ENCODE data around the gene YBX3. TPM values are rescaled to one million over a fixed set of nuclear protein-coding genes. Genes with fewer than 3 reads are reported as not detected.

The YBX3 gene
- total and polyA plus RNA-seq, 2 of the 13 experiments (the other 11 are each of a cell fraction or from before 2014, with no cell fraction given) = 77.5 to 99.6 TPM

GRCh38 chr12:10753059-10753458, 29.9 kb upstream of the YBX3 start:
- no peak overlapping the region for H3K4me3 ChIP-seq (replicated peaks in 1 of 3; ENCODE audit: insufficient read depth in 1 of 3, low read depth in 2 of 3, low read length in 3 of 3)
- in situ Hi-C loops (cut with HindIII; ENCODE audit: extremely low pct_ligation_motif_present, low pct_unique_long_range_greater_than_20kb) (no loop called here), intact Hi-C loops (cut with micrococcal nuclease; ENCODE audit: unreplicated experiment) (no loop called here)
- H2AFZ ChIP-seq (ENCODE audit: low read length) = no peak overlapping the region
- no peak for FAIRE-seq
- peaks cover 13% of the 10 kb centered on the region; the same call in 1 of the 2 replicates for H3K4me1 ChIP-seq (ENCODE audit: insufficient read depth, low read length)
- H3K27me3 ChIP-seq (ENCODE audit: control insufficient read depth in 1 of 2, insufficient read depth in 2 of 2, low read length in 2 of 2) = no peaks in the 10 kb centered on the region
- no peak overlapping the region for H3K9ac ChIP-seq (ENCODE audit: insufficient read depth, low read depth, low read length)
- POLR2A ChIA-PET = no interaction called here
- no peaks in the 10 kb centered on the region for H3K36me3 ChIP-seq (replicated peaks in 1 of 2; ENCODE audit: control insufficient read depth in 1 of 2, insufficient read depth in 2 of 2, low read length in 2 of 2)
- H3K79me2 ChIP-seq (ENCODE audit: insufficient read depth, low read length) = no peaks in the 10 kb centered on the region
- no peaks in the 10 kb centered on the region for H4K20me1 ChIP-seq (ENCODE audit: insufficient read depth, low read length)
- no peak for DNase-seq (ENCODE audit: low spot score)
- 3% methylated on average over 4 of the region's 4 CpGs for WGBS (ENCODE audit: low lambda C conversion rate)
- H3K27ac ChIP-seq (ENCODE audit: extremely low read length, insufficient read depth, low read length) = no peak overlapping the region
- no peak for ATAC-seq
- CTCF ChIA-PET (ENCODE audit: low intra/inter-chr PET ratio, low total read pairs) = no interaction called here
- BruUV-seq (replicated peaks) = no TSS peak
- H3K4me2 ChIP-seq (ENCODE audit: low read depth, low read length) = no peak overlapping the region
- TF ChIP-seq, protein P1, sequence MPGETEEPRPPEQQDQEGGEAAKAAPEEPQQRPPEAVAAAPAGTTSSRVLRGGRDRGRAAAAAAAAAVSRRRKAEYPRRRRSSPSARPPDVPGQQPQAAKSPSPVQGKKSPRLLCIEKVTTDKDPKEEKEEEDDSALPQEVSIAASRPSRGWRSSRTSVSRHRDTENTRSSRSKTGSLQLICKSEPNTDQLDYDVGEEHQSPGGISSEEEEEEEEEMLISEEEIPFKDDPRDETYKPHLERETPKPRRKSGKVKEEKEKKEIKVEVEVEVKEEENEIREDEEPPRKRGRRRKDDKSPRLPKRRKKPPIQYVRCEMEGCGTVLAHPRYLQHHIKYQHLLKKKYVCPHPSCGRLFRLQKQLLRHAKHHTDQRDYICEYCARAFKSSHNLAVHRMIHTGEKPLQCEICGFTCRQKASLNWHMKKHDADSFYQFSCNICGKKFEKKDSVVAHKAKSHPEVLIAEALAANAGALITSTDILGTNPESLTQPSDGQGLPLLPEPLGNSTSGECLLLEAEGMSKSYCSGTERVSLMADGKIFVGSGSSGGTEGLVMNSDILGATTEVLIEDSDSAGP (CRISPR knock-in tag; IDR thresholded peaks at IDR 0.05; ENCODE audit: borderline replicate concordance) = no peak
- TF ChIP-seq NKX3-1 (CRISPR knock-in tag; IDR thresholded peaks at IDR 0.05) (no peak), MAFK (conservative IDR thresholded peaks at IDR 0.05 in 1 of 2, IDR thresholded peaks at IDR 0.05 in 1 of 2; ENCODE audit: low read length in 2 of 2) (peak; percentile 24 to 26; a peak in 2 of 4 replicates), ZNF333 (CRISPR knock-in tag; IDR thresholded peaks at IDR 0.05; ENCODE audit: borderline replicate concordance) (no peak), IRF9 (CRISPR knock-in tag; IDR thresholded peaks at IDR 0.05; ENCODE audit: borderline replicate concordance) (no peak)
- TF ChIP-seq, protein P2, sequence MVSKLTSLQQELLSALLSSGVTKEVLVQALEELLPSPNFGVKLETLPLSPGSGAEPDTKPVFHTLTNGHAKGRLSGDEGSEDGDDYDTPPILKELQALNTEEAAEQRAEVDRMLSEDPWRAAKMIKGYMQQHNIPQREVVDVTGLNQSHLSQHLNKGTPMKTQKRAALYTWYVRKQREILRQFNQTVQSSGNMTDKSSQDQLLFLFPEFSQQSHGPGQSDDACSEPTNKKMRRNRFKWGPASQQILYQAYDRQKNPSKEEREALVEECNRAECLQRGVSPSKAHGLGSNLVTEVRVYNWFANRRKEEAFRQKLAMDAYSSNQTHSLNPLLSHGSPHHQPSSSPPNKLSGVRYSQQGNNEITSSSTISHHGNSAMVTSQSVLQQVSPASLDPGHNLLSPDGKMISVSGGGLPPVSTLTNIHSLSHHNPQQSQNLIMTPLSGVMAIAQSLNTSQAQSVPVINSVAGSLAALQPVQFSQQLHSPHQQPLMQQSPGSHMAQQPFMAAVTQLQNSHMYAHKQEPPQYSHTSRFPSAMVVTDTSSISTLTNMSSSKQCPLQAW (CRISPR knock-in tag; IDR thresholded peaks at IDR 0.05) = no peak
- TF ChIP-seq, protein P3, sequence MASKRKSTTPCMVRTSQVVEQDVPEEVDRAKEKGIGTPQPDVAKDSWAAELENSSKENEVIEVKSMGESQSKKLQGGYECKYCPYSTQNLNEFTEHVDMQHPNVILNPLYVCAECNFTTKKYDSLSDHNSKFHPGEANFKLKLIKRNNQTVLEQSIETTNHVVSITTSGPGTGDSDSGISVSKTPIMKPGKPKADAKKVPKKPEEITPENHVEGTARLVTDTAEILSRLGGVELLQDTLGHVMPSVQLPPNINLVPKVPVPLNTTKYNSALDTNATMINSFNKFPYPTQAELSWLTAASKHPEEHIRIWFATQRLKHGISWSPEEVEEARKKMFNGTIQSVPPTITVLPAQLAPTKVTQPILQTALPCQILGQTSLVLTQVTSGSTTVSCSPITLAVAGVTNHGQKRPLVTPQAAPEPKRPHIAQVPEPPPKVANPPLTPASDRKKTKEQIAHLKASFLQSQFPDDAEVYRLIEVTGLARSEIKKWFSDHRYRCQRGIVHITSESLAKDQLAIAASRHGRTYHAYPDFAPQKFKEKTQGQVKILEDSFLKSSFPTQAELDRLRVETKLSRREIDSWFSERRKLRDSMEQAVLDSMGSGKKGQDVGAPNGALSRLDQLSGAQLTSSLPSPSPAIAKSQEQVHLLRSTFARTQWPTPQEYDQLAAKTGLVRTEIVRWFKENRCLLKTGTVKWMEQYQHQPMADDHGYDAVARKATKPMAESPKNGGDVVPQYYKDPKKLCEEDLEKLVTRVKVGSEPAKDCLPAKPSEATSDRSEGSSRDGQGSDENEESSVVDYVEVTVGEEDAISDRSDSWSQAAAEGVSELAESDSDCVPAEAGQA (IDR thresholded peaks at IDR 0.05; ENCODE audit: low read depth) = no peak
- TF ChIP-seq, protein P3 (CRISPR knock-in tag; IDR thresholded peaks at IDR 0.05; ENCODE audit: borderline replicate concordance) = no peak
- H3K9me3 ChIP-seq (ENCODE audit: low read length) = peaks cover 16% of the 10 kb centered on the region

Data from HepG2 (cell line).